H9 (cell line): Measurements from ENCODE around the gene MEX3C. TPM values are rescaled to one million over a fixed set of nuclear protein-coding genes. Genes with fewer than 3 reads are reported as not detected.

ENCODE experiments used
- DNase-seq: peaks from one replicate; pipeline ENCODE4 v3.0.0-alpha.2; 2017
- H2AFZ ChIP-seq: one replicate; pipeline ENCODE4 v1.6.1; 2013; ENCODE audit warnings: mild to moderate bottlenecking, low read length, control low read depth, moderate library complexity
- H2AK5ac ChIP-seq: 2 replicates; pipeline ENCODE4 v1.6.1; 2013; ENCODE audit warnings: low read length, control low read depth, mixed read lengths; ENCODE audit not compliant: insufficient read length
- H2BK120ac ChIP-seq: one replicate; pipeline ENCODE4 v1.6.1; 2013; ENCODE audit warnings: low read depth, mild to moderate bottlenecking, low read length, control low read depth, inconsistent platforms; ENCODE audit not compliant: poor library complexity, severe bottlenecking
- H2BK12ac ChIP-seq: 2 replicates; pipeline ENCODE4 v1.6.1; 2013; ENCODE audit warnings: low read length, control low read depth, mixed read lengths, low read depth; ENCODE audit not compliant: insufficient read length
- H2BK15ac ChIP-seq: 2 replicates; pipeline ENCODE4 v1.6.1; 2013; ENCODE audit warnings: low read depth, low read length, control low read depth
- H2BK20ac ChIP-seq: one replicate; pipeline ENCODE4 v1.6.1; 2013; ENCODE audit warnings: low read depth, mild to moderate bottlenecking, low read length, control low read depth, inconsistent platforms; ENCODE audit not compliant: poor library complexity, severe bottlenecking
- H2BK5ac ChIP-seq: 2 replicates; pipeline ENCODE4 v1.6.1; 2013; ENCODE audit warnings: low read length, control low read depth, mixed read lengths; ENCODE audit not compliant: insufficient read length
- H3K14ac ChIP-seq: 2 replicates; pipeline ENCODE4 v1.6.1; 2013; ENCODE audit warnings: low read length, control low read depth; ENCODE audit not compliant: insufficient read depth
- H3K18ac ChIP-seq: 2 replicates; pipeline ENCODE4 v1.6.1; 2013; ENCODE audit warnings: low read depth, mild to moderate bottlenecking, mixed read lengths, low read length, control low read depth; ENCODE audit not compliant: insufficient read length
- H3K23ac ChIP-seq: 2 replicates; pipeline ENCODE4 v1.6.1; 2013; ENCODE audit warnings: low read length, control low read depth, mixed read lengths, low read depth; ENCODE audit not compliant: insufficient read length
- H3K23me2 ChIP-seq: 2 replicates; pipeline ENCODE4 v1.6.1; 2013; ENCODE audit warnings: low read depth, mild to moderate bottlenecking, mixed read lengths, low read length, control low read depth; ENCODE audit not compliant: insufficient read length, poor library complexity, severe bottlenecking
- H3K27ac ChIP-seq: 2 replicates; pipeline ENCODE4 v1.5.1; 2013; ENCODE audit warnings: low read length, control low read depth, mixed read lengths, low read depth; ENCODE audit not compliant: insufficient read length
- H3K27me3 ChIP-seq: 2 replicates; pipeline ENCODE4 v1.6.1; 2013; ENCODE audit warnings: low read length, control low read depth, inconsistent platforms; ENCODE audit not compliant: insufficient read depth
- H3K4ac ChIP-seq: 2 replicates; pipeline ENCODE4 v1.6.1; 2013; ENCODE audit warnings: low read depth, mild to moderate bottlenecking, control low read depth, inconsistent platforms, low read length, moderate library complexity
- H3K4me1 ChIP-seq: 2 replicates; pipeline ENCODE4 v1.6.1; 2013; ENCODE audit warnings: low read length, control low read depth, inconsistent platforms; ENCODE audit not compliant: insufficient read depth
- H3K4me2 ChIP-seq: 2 replicates; pipeline ENCODE4 v1.6.1; 2013; ENCODE audit warnings: low read length, control low read depth, mixed read lengths; ENCODE audit not compliant: insufficient read length, insufficient read depth
- H3K56ac ChIP-seq: 2 replicates; pipeline ENCODE4 v1.6.1; 2013; ENCODE audit warnings: low read depth, mild to moderate bottlenecking, mixed read lengths, low read length, control low read depth; ENCODE audit not compliant: insufficient read length
- H3K79me1 ChIP-seq: 2 replicates; pipeline ENCODE4 v1.6.1; 2013; ENCODE audit warnings: low read depth, mild to moderate bottlenecking, moderate library complexity, low read length, control low read depth, inconsistent platforms; ENCODE audit not compliant: insufficient read depth, poor library complexity, severe bottlenecking
- H3K79me2 ChIP-seq: 2 replicates; pipeline ENCODE4 v1.6.1; 2013; ENCODE audit warnings: low read length, control low read depth, inconsistent platforms; ENCODE audit not compliant: insufficient read depth
- H3K9ac ChIP-seq: 2 replicates; pipeline ENCODE4 v1.6.1; 2013; ENCODE audit warnings: low read length, control low read depth, mixed read lengths; ENCODE audit not compliant: insufficient read length; ENCODE audit errors: extremely low read depth
- H3K9me3 ChIP-seq: one replicate; pipeline ENCODE4 v1.6.1; 2013; ENCODE audit warnings: low read depth, low read length, inconsistent platforms; ENCODE audit not compliant: control insufficient read depth
- H3T11ph ChIP-seq: one replicate; pipeline ENCODE4 v1.6.1; 2013; ENCODE audit warnings: mild to moderate bottlenecking, low read length, control low read depth, inconsistent platforms
- H4K20me1 ChIP-seq: one replicate; pipeline ENCODE4 v1.6.1; 2013; ENCODE audit not compliant: control insufficient read depth, insufficient read length, insufficient read depth
- H4K5ac ChIP-seq: 2 replicates; pipeline ENCODE4 v1.6.1; 2013; ENCODE audit warnings: low read depth, mild to moderate bottlenecking, mixed read lengths, low read length, control low read depth; ENCODE audit not compliant: insufficient read length
- H4K8ac ChIP-seq: replicated peaks from 2 replicates; pipeline ENCODE4 v1.6.1; 2013; ENCODE audit warnings: low read length, control low read depth, mixed read lengths, low read depth; ENCODE audit not compliant: insufficient read length
- H4K91ac ChIP-seq: 2 replicates; pipeline ENCODE4 v1.6.1; 2013; ENCODE audit warnings: low read depth, mild to moderate bottlenecking, moderate library complexity, mixed read lengths, low read length, control low read depth; ENCODE audit not compliant: insufficient read length
- H3K27ac Mint-ChIP-seq, 3 experiments: 2 replicates in 2 of 3; 3 replicates in 1 of 3; pipeline ENCODE4 v1.8.0; 2020 to 2021; ENCODE audit warnings: mixed read lengths in 3 of 3, mild to moderate bottlenecking in 1 of 3, moderate library complexity in 1 of 3
- H3K27me3 Mint-ChIP-seq: 2 replicates; pipeline ENCODE4 v1.8.0; 2021; ENCODE audit warnings: low read depth, mild to moderate bottlenecking, moderate library complexity, mixed read lengths
- H3K36me3 Mint-ChIP-seq, 3 experiments: 2 replicates in 2 of 3; 3 replicates in 1 of 3; pipeline ENCODE4 v1.8.0; 2020 to 2021; ENCODE audit warnings: low read depth in 3 of 3, mixed read lengths in 3 of 3; ENCODE audit not compliant: insufficient read depth in 1 of 3
- H3K4me1 Mint-ChIP-seq, 2 experiments: 2 replicates each; pipeline ENCODE4 v1.8.0; 2020; ENCODE audit warnings: mixed read lengths in 2 of 2
- H3K4me3 Mint-ChIP-seq, 2 experiments: 2 replicates in 1 of 2; 3 replicates in 1 of 2; pipeline ENCODE4 v1.8.0; 2020 to 2021; ENCODE audit warnings: mild to moderate bottlenecking in 2 of 2, mixed read lengths in 2 of 2, moderate library complexity in 1 of 2
- H3K9me3 Mint-ChIP-seq, 2 experiments: 2 replicates in 1 of 2; 3 replicates in 1 of 2; pipeline ENCODE4 v1.8.0; 2020; ENCODE audit warnings: mild to moderate bottlenecking in 2 of 2, mixed read lengths in 2 of 2, moderate library complexity in 1 of 2
- WGBS: extraction: QIAGEN DNeasy Blood & Tissue Kit; methylation state at CpG from one replicate; pipeline ENCODE4 v1.1.7; 2013; ENCODE audit warnings: missing lambda C conversion rate, low lambda C conversion rate, mixed read lengths; ENCODE audit not compliant: insufficient read length; ENCODE audit errors: extremely low coverage; 5-methylcytosine and 5-hydroxymethylcytosine counted together
- total RNA-seq: library from RNA; stranded (reverse); gene quantifications from 2 replicates; pipeline ENCODE4 v1.2.1, GENCODE V29; 2021
- TF ChIP-seq, protein P1 (sequence below): fragments of 200-600 bp; sonication (generic); conservative IDR thresholded peaks from 3 replicates; pipeline ENCODE4 v1.8.0; 2021; ENCODE audit warnings: antibody characterized with exemption, mild to moderate bottlenecking

MEX3C gene
- total RNA-seq, 1 experiment from 2014 or later = 98.1 TPM

DNA sequence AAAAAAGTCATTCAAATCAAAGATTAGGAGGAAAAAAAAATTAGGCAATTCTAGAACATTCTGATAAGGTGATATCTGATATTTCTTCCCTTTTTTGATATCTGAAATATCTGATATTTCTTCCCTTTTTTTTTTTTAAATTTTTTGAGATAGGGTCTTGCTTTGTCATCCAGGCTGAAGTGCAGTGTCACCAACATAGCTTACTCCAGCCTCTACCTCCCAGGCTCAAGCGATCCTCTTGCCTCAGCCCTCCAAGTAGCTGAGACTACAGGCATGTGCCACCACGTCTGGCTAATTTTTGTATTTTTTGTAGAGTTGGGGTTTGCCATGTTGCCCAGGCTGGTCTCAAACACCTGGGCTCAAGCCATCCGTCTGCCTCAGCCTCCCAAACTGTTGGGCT, 33.9 kb downstream of the MEX3C start:
- Histone ChIP-seq H2BK20ac (no peak overlapping the region), H3K23me2 (no peaks in the 10 kb centered on the region), H3K9me3 (no peaks in the 10 kb centered on the region), H3K4ac (no peak overlapping the region), H2BK15ac (no peak overlapping the region), H3K9ac (no peak overlapping the region), H3K4me1 (peaks cover 13% of the 10 kb centered on the region; the same call in 1 of the 2 replicates), H3K79me1 (no peaks in the 10 kb centered on the region), H4K5ac (no peak overlapping the region), H3K79me2 (no peaks in the 10 kb centered on the region), H2BK120ac (no peak overlapping the region), H3K18ac (no peak overlapping the region), H3K27me3 (no peaks in the 10 kb centered on the region), H4K8ac (no peak overlapping the region), H3K23ac (no peak overlapping the region), H3K27ac (no peak overlapping the region), H3K56ac (no peak overlapping the region), H2BK5ac (no peak overlapping the region), H4K20me1 (no peaks in the 10 kb centered on the region), H2AFZ (no peak overlapping the region), H3K4me2 (no peak overlapping the region), H2BK12ac (no peak overlapping the region), H2AK5ac (no peak overlapping the region), H3T11ph (no peak overlapping the region), H3K14ac (no peak overlapping the region), H4K91ac (no peak overlapping the region)
- H3K27ac Mint-ChIP-seq = no peak overlapping the region
- DNase-seq = no peak
- H3K4me1 Mint-ChIP-seq = peaks cover 43 to 49% of the 10 kb centered on the region in 2 experiments
- H3K36me3 Mint-ChIP-seq = peaks cover 0 to 2% (median under 1%) of the 10 kb centered on the region in 3 experiments; a peak in 3 of 7 replicates
- H3K9me3 Mint-ChIP-seq = no peaks in the 10 kb centered on the region
- H3K4me3 Mint-ChIP-seq = no peak overlapping the region
- TF ChIP-seq, protein P1, sequence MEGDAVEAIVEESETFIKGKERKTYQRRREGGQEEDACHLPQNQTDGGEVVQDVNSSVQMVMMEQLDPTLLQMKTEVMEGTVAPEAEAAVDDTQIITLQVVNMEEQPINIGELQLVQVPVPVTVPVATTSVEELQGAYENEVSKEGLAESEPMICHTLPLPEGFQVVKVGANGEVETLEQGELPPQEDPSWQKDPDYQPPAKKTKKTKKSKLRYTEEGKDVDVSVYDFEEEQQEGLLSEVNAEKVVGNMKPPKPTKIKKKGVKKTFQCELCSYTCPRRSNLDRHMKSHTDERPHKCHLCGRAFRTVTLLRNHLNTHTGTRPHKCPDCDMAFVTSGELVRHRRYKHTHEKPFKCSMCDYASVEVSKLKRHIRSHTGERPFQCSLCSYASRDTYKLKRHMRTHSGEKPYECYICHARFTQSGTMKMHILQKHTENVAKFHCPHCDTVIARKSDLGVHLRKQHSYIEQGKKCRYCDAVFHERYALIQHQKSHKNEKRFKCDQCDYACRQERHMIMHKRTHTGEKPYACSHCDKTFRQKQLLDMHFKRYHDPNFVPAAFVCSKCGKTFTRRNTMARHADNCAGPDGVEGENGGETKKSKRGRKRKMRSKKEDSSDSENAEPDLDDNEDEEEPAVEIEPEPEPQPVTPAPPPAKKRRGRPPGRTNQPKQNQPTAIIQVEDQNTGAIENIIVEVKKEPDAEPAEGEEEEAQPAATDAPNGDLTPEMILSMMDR = no peak
- H3K27me3 Mint-ChIP-seq = no peaks in the 10 kb centered on the region
- WGBS = no CpG with 5 or more reads among the region's 3 CpGs
